Neural cell (in vitro differentiated cells): ENCODE measurements around the gene PIGZ. TPM values are rescaled to one million over a fixed set of nuclear protein-coding genes. Genes with fewer than 3 reads are reported as not detected.

ENCODE experiments used
- H2AFZ ChIP-seq: fragments of 200-600, 300-800 bp; sonication (generic), shearing (Covaris generic); 2 replicates; pipeline ENCODE4 v1.6.0; 2014; ENCODE audit warnings: low read depth, mild to moderate bottlenecking, antibody characterized with exemption, low read length, moderate library complexity
- H3F3A ChIP-seq: fragments of 200-600 bp; shearing (Covaris generic); 2 replicates; pipeline ENCODE4 v1.6.1; 2016; ENCODE audit warnings: mild to moderate bottlenecking, moderate library complexity, mixed read lengths, antibody characterized with exemption, low read length; ENCODE audit not compliant: insufficient read depth, poor library complexity, severe bottlenecking
- H3K27ac ChIP-seq: fragments of 200-600, 300-800 bp; sonication (generic), shearing (Covaris generic); 2 replicates; pipeline ENCODE4 v1.5.1; 2014; ENCODE audit warnings: mild to moderate bottlenecking, low read length, moderate library complexity
- H3K27me3 ChIP-seq: fragments of 300-800, 200-600 bp; sonication (generic), shearing (Covaris generic); 2 replicates; pipeline ENCODE4 v1.6.0; 2014; ENCODE audit warnings: mild to moderate bottlenecking, low read depth, low read length, moderate library complexity; ENCODE audit not compliant: insufficient read depth
- H3K36me3 ChIP-seq: fragments of 300-800, 200-600 bp; sonication (generic), shearing (Covaris generic); 2 replicates; pipeline ENCODE4 v1.5.1; 2014; ENCODE audit warnings: mild to moderate bottlenecking, antibody characterized with exemption, low read length, moderate library complexity; ENCODE audit not compliant: insufficient read depth
- H3K4me2 ChIP-seq: fragments of 300-800, 200-600 bp; sonication (generic), shearing (Covaris generic); 2 replicates; pipeline ENCODE4 v1.6.0; 2014; ENCODE audit warnings: mild to moderate bottlenecking, low read length
- H3K4me3 ChIP-seq: fragments of 300-800, 200-600 bp; sonication (generic), shearing (Covaris generic); 2 replicates; pipeline ENCODE4 v1.5.1; 2014; ENCODE audit warnings: mild to moderate bottlenecking, low read length, moderate library complexity
- H3K79me2 ChIP-seq: fragments of 200-600 bp; shearing (Covaris generic); replicated peaks from 2 replicates; pipeline ENCODE4 v1.6.0; 2014; ENCODE audit warnings: mild to moderate bottlenecking, low read length, moderate library complexity; ENCODE audit not compliant: insufficient read depth
- H3K9ac ChIP-seq: fragments of 300-800, 200-600 bp; sonication (generic), shearing (Covaris generic); 2 replicates; pipeline ENCODE4 v1.6.1; 2016; ENCODE audit warnings: mild to moderate bottlenecking, low read length, mixed read lengths
- H3K9me2 ChIP-seq: fragments of 200-600 bp; shearing (Covaris generic); 2 replicates; pipeline ENCODE4 v1.6.1; 2016; ENCODE audit warnings: mild to moderate bottlenecking, low read length, mixed read lengths; ENCODE audit not compliant: insufficient read depth
- H3K9me3 ChIP-seq: fragments of 200-600, 300-800 bp; sonication (generic), shearing (Covaris generic); 2 replicates; pipeline ENCODE4 v1.6.1; 2016; ENCODE audit warnings: mild to moderate bottlenecking, mixed run types, low read length, moderate library complexity, mixed read lengths
- H4K20me1 ChIP-seq: fragments of 200-600 bp; shearing (Covaris generic); 2 replicates; pipeline ENCODE4 v1.6.1; 2016; ENCODE audit warnings: mild to moderate bottlenecking, mixed run types; ENCODE audit not compliant: insufficient read depth
- EP300 ChIP-seq: fragments of 450-650 bp; conservative IDR thresholded peaks from 2 replicates; pipeline ENCODE4 v1.6.1; 2014; ENCODE audit warnings: antibody characterized with exemption, mild to moderate bottlenecking, moderate library complexity; ENCODE audit not compliant: poor library complexity, severe bottlenecking
- EZH2 ChIP-seq: fragments of 200-600, 300-800 bp; shearing (Covaris generic), sonication (generic); IDR thresholded peaks from 2 replicates; pipeline ENCODE4 v1.6.1; 2014; ENCODE audit warnings: antibody characterized with exemption, low read length, borderline replicate concordance, mild to moderate bottlenecking; ENCODE audit not compliant: insufficient read depth, poor library complexity, severe bottlenecking
- MXI1 ChIP-seq: fragments of 450-650 bp; conservative IDR thresholded peaks from 2 replicates; pipeline ENCODE4 v1.6.1; 2014; ENCODE audit warnings: antibody characterized with exemption, mild to moderate bottlenecking; ENCODE audit not compliant: poor library complexity, severe bottlenecking
- POLR2AphosphoS5 ChIP-seq: IDR thresholded peaks from 2 replicates; pipeline ENCODE4 v1.6.1; 2012
- RAD21 ChIP-seq: fragments of 450-650 bp; conservative IDR thresholded peaks from 2 replicates; pipeline ENCODE4 v1.6.1; 2014; ENCODE audit warnings: antibody characterized with exemption, mild to moderate bottlenecking, moderate library complexity
- SMC3 ChIP-seq: fragments of 450-650 bp; conservative IDR thresholded peaks from 2 replicates; pipeline ENCODE4 v1.6.1; 2014; ENCODE audit warnings: antibody characterized with exemption, mild to moderate bottlenecking, moderate library complexity; ENCODE audit not compliant: poor library complexity
- TAF1 ChIP-seq: IDR thresholded peaks from 2 replicates; pipeline ENCODE4 v1.6.1; 2012; ENCODE audit warnings: low read depth
- polyA plus RNA-seq: library from polyadenylated mRNA; depleted of rRNA; stranded (reverse); fragments of >200 nt; gene quantifications from 2 replicates; pipeline ENCODE4 v1.2.3, GENCODE V29; 2014
- TF ChIP-seq, protein P1 (sequence below): fragments of 450-650 bp; IDR thresholded peaks from 2 replicates; pipeline ENCODE4 v1.5.1; 2014; ENCODE audit warnings: antibody characterized with exemption, mild to moderate bottlenecking, moderate library complexity; ENCODE audit not compliant: poor library complexity, severe bottlenecking
- TF ChIP-seq, protein P2 (sequence below): IDR thresholded peaks from 2 replicates; pipeline ENCODE4 v1.6.1; 2012; ENCODE audit warnings: borderline replicate concordance

PIGZ gene
- polyA plus RNA-seq, 1 donor from 2014 or later = 6.5 TPM

DNA sequence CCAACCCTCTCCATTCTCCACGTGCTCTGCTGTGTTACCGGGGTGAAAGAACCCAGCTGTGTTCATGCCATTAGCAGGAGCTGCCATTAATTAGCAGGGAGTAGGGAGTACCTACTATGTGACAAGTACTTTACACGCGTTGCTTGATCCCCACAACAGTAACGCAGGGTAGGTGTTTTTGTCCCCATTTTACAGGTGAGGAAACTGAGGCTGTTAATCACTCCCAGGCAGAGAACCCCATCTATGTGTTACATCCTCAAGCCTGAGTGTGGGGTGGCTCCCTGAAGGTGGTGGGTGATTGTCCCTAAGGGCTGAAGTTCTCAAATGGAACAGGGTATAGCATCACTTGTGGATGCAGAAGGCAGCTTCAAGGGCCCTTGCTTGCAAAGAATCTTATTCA is 38.2 kb upstream of the PIGZ start:
- no peak overlapping the region for H3K4me2 ChIP-seq
- H3K79me2 ChIP-seq = no peaks in the 10 kb centered on the region
- no peak overlapping the region for H2AFZ ChIP-seq
- H3K9ac ChIP-seq = no peak overlapping the region
- H3F3A ChIP-seq = no peaks in the 10 kb centered on the region
- no peaks in the 10 kb centered on the region for H4K20me1 ChIP-seq
- TF ChIP-seq MXI1 (no peak), SMC3 (no peak), POLR2AphosphoS5 (no peak), RAD21 (no peak), EP300 (no peak), EZH2 (no peak), TAF1 (no peak)
- TF ChIP-seq, protein P1, sequence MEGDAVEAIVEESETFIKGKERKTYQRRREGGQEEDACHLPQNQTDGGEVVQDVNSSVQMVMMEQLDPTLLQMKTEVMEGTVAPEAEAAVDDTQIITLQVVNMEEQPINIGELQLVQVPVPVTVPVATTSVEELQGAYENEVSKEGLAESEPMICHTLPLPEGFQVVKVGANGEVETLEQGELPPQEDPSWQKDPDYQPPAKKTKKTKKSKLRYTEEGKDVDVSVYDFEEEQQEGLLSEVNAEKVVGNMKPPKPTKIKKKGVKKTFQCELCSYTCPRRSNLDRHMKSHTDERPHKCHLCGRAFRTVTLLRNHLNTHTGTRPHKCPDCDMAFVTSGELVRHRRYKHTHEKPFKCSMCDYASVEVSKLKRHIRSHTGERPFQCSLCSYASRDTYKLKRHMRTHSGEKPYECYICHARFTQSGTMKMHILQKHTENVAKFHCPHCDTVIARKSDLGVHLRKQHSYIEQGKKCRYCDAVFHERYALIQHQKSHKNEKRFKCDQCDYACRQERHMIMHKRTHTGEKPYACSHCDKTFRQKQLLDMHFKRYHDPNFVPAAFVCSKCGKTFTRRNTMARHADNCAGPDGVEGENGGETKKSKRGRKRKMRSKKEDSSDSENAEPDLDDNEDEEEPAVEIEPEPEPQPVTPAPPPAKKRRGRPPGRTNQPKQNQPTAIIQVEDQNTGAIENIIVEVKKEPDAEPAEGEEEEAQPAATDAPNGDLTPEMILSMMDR = no peak
- TF ChIP-seq, protein P2, sequence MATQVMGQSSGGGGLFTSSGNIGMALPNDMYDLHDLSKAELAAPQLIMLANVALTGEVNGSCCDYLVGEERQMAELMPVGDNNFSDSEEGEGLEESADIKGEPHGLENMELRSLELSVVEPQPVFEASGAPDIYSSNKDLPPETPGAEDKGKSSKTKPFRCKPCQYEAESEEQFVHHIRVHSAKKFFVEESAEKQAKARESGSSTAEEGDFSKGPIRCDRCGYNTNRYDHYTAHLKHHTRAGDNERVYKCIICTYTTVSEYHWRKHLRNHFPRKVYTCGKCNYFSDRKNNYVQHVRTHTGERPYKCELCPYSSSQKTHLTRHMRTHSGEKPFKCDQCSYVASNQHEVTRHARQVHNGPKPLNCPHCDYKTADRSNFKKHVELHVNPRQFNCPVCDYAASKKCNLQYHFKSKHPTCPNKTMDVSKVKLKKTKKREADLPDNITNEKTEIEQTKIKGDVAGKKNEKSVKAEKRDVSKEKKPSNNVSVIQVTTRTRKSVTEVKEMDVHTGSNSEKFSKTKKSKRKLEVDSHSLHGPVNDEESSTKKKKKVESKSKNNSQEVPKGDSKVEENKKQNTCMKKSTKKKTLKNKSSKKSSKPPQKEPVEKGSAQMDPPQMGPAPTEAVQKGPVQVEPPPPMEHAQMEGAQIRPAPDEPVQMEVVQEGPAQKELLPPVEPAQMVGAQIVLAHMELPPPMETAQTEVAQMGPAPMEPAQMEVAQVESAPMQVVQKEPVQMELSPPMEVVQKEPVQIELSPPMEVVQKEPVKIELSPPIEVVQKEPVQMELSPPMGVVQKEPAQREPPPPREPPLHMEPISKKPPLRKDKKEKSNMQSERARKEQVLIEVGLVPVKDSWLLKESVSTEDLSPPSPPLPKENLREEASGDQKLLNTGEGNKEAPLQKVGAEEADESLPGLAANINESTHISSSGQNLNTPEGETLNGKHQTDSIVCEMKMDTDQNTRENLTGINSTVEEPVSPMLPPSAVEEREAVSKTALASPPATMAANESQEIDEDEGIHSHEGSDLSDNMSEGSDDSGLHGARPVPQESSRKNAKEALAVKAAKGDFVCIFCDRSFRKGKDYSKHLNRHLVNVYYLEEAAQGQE = no peak
- H3K9me3 ChIP-seq = no peaks in the 10 kb centered on the region
- no peak overlapping the region for H3K27ac ChIP-seq
- H3K4me3 ChIP-seq = no peak overlapping the region
- H3K36me3 ChIP-seq = no peaks in the 10 kb centered on the region
- peaks cover 4% of the 10 kb centered on the region for H3K27me3 ChIP-seq
- no peaks in the 10 kb centered on the region for H3K9me2 ChIP-seq

DNA sequence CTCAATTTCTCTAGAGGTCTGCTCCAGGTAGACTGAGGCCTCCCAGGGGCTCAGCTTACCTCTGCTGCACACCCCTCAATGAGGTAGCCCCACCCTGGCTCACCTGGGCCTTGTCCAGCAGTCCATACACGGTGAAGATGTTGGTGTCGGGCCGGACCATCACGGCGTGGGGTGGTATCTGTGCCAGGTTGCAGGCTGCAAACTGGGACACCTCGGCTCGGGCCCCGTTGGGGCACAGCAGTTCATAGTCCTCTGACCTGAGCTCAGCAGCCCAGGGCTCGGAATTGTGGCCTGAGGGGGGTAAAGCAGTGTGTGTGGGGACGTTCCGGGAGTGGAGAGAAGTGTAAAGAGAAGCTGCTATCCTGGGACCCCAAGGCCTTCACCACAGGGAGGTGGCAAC is 37.8 kb upstream of the PIGZ start:
- Histone ChIP-seq H2AFZ (no peak overlapping the region), H3K9me2 (no peaks in the 10 kb centered on the region), H3K4me3 (no peak overlapping the region), H3K9ac (no peak overlapping the region), H3K27me3 (peaks cover 4% of the 10 kb centered on the region), H3K79me2 (no peaks in the 10 kb centered on the region), H3K27ac (no peak overlapping the region), H3K36me3 (no peaks in the 10 kb centered on the region), H3K9me3 (no peaks in the 10 kb centered on the region), H3F3A (no peaks in the 10 kb centered on the region), H3K4me2 (no peak overlapping the region), H4K20me1 (no peaks in the 10 kb centered on the region)
- no peak for TF ChIP-seq TAF1
- no peak for TF ChIP-seq SMC3
